ENCODE results near the gene FAM186B.

FAM186B gene

GRCh38 chr12:49539406-49540228, 65.8 kb downstream of the FAM186B start:
- in situ Hi-C loops (cut with MboI; ENCODE audit: low sequenced_read_pairs) = no loop called here

- in situ Hi-C loops (cut with MboI; ENCODE audit: low sequenced_read_pairs) = no loop called here
These were observed 66.7 kb downstream of the FAM186B start, which contains the start of gene KCNH3 for GRCh38 chr12:49538510-49539403. TSS of gene KCNH3 (plus strand) at chr12:49539030. CDS start at chr12:49539417, 387 bp downstream.

- in situ Hi-C loops (cut with MboI; ENCODE audit: low sequenced_read_pairs) = no loop called here
These were observed 67.5 kb downstream of the FAM186B start for GRCh38 chr12:49537752-49538509.

All from HL-60/S4 (cell line).